CD4-positive, alpha-beta T cell treated with Interleukin-6 for 4 hours (primary cell): ENCODE measurements around the gene PLEK2.

Source experiments
- DNase-seq: peaks from one replicate; pipeline ENCODE4 v3.0.0-alpha.2; 2020; ENCODE audit warnings: mixed read lengths

PLEK2 gene

DNA sequence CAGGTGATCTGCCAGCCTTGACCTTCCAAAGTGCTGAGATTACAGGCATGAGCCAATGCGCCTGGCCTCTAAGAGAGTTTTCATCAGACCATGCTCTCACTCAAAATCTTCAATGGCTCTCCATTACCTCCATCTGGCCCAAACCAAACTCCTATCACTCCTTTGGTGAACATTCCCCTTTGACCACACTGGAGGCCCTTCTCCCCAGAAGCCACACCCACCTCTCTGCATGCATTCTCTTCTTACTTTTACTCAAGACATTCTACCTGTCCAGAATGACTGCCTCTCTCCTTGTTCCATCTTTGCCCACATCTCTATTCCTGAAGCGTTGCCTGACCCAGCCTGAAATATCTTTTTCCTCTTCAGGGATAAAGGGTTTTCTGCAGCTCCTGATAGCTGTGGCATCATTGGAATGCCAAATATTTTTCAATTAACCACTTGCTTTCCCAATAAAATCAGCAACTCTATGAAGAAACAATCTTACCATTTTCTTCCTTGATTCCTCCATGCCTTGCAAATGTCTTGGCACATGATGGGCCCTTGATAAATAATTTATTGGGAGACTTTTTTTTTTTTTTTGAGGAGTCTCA lies 15.5 kb downstream of the PLEK2 start:
- DNase-seq, result no peak

- DNase-seq, result no peak
These were observed 16.1 kb downstream of the PLEK2 start for GRCh38 chr14:67395876-67396189.

DNA sequence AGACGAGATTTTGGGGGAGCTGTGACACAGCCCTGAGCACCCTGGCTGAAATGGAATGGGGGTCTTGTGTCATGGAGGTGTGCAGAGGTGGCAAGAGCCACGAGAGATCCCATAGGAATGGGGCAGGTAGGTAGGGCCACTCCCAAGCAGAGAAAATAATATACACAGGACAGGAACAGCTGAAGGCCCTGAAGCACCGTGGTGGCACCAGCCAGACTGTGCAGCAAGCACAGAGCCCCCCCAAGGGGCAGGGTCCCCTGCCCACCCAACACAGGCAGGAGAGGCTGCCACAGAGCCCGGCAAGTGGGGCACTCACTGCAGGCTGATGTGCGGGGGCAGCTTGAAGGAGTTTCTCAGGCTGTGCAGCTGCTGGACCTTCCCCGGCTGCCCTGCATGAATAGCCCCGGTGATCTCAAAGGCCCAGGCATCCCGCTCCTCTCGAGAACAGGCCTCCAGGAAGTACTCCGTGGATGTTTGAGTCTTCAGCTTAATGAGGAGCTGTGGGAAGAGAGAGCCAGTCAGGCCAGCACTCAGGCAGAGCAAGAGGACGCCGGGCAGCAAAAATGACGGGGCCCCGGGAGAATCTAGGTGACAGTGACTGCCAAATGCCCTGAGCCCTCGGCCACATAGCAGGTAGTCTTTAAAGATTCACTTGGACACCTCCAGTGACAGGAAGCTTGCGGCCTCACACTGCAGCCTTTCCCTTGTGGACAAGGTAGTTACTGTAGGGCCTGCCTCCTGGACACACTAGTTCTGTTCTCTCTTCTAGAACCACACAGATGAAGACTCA lies 16.7 kb downstream of the PLEK2 start:
- no peak for DNase-seq

- DNase-seq, result no peak
These were observed 18.3 kb downstream of the PLEK2 start for GRCh38 chr14:67393689-67394088.

- no peak for DNase-seq
These were observed 19.2 kb downstream of the PLEK2 start for GRCh38 chr14:67392800-67393199.

- no peak for DNase-seq
These were observed 19.8 kb downstream of the PLEK2 start for GRCh38 chr14:67392123-67392522.

DNA sequence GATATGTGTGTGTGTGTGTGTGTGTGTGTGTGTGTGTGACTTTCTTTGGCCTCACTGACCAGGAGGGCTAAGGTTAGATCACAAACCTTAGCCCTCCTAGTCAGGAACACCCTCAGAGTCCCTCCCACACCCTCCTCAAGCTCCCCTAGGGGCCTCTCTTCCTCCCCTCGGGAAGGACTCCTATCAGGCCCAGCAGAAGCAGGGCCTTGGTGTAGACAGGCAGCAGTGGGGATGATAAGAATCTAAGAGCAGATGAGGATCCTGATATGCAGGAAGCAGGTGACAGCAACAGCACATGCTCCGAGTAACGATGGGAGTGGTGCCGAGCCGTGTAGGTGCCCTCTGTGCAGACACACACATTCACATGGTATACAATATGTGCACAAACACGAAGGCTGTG lies 20.7 kb downstream of the PLEK2 start:
- DNase-seq, result peak; percentile 7

DNA sequence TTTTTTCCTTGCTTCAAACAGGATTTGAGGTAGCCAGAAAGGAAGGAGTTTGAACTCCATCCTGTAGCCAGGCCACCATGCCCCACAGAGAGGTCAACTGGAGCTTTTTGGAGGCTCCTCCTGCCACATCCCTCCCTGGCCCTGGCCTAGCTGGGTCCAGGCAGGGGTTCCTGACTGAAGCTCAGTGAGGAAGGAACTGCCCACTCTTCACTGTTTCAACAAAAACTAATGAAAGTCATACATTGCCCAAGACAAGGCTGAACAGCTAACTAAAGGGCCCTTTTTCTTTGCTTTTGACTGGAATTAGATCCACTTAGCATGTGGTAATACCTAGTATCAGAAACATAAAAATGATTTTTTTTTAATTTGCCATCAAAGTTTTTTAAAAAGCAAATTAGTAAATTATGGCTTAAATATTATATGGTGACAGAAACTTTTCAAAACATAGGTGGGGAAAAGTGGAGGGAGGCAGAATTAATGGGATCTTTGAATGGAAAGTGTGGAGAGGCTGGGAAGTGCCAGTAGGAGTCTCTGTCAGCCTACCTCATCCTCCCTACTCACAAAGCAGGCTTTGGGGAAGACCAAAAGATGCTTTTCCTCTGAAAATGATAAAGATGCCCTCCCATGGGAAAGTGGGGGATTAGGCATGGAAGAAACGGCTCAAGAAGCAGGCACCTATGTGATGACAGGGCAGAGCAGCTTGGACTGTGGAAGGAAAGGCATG lies 22.0 kb downstream of the PLEK2 start:
- no peak for DNase-seq

- no peak for DNase-seq
These were observed 22.7 kb downstream of the PLEK2 start for GRCh38 chr14:67389275-67389674.

DNA sequence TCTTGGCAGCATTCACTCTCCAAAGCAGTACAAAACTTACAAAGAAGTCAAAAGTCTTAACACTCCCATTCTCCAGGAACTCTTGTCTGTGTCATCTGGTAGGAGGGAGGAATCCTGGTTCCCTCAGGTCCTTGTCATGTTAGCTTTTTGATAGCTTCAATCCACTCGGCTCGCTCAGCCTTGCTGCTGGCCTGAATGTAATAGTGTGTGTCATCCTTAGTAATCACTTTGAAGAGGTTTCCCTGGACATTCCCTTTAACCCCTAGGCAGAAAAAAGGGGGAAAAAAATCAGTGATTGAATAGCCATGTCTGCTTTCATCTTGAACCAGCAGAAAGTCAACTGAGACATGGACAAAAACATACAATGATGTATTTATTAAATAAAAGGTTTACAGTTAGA lies 24.8 kb downstream of the PLEK2 start:
- no peak for DNase-seq

GRCh38 chr14:67385618-67386017 lies 26.3 kb downstream of the PLEK2 start:
- no peak for DNase-seq

- DNase-seq, result no peak
These were observed 26.8 kb downstream of the PLEK2 start for GRCh38 chr14:67385120-67385519.

- no peak for DNase-seq
These were observed 34.0 kb downstream of the PLEK2 start for GRCh38 chr14:67377916-67378315.

GRCh38 chr14:67373347-67373746 lies 38.6 kb downstream of the PLEK2 start:
- no peak for DNase-seq

GRCh38 chr14:67372833-67373232 lies 39.1 kb downstream of the PLEK2 start:
- no peak for DNase-seq

DNA sequence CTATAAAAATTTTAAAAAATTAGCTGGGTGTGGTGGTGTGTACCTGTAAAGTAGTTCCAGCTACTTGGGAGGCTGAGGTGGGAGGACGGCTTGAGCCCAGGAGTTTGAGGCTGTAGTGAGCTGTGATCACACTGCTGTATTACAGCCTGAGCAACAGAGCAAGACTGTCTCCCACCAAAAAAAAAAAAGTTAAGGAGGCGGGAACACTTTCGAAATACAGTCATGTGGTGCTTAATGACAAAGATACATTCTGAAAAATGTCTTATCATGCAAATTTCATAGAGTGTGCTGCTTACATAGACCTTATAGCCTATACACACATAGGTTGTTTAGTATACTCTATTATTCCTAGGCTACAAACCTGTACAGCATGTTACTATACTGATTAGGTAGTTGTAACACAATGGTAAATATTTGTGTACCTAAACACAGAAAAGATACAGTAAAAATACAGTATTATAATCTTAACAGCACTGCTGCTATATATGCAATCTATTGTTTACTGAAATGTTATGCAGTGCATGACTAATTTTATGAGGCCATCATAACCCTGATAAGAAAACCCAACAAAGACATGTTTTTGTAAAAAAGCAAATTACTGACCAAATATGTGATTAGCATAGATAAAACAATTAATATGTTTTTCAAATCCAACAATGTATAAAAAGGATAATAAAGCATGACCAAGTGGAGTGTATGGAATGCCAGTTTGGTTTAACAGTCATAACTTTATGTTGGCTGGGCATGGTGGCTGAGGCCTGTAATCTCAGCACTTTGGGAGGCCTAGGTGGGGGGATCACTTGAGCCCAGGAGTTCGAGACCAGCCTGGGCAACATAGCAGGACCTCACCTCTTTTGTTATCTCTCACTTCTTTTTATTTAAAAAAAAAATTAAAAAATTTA lies 40.5 kb downstream of the PLEK2 start:
- DNase-seq, result no peak

- DNase-seq, result no peak
These were observed 41.1 kb downstream of the PLEK2 start for GRCh38 chr14:67370830-67371229.

DNA sequence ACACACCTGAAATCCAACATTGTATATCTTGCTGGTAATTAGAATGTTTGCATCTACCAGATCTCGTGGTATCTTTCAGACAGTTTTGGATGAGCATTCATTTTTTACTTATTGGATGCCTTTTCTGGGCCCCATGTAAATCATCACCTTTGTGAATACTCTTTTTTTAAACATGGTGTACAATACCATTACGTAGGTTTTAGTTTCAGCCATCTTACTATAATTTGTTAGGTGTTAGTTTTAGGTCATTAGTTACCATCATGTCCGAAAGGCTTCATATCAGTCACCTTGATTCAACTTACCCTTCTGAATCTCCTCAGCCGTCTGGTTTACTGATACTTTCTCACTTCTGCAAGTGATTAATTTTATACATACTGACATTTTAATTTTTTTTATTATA lies 46.5 kb downstream of the PLEK2 start:
- no peak for DNase-seq

DNA sequence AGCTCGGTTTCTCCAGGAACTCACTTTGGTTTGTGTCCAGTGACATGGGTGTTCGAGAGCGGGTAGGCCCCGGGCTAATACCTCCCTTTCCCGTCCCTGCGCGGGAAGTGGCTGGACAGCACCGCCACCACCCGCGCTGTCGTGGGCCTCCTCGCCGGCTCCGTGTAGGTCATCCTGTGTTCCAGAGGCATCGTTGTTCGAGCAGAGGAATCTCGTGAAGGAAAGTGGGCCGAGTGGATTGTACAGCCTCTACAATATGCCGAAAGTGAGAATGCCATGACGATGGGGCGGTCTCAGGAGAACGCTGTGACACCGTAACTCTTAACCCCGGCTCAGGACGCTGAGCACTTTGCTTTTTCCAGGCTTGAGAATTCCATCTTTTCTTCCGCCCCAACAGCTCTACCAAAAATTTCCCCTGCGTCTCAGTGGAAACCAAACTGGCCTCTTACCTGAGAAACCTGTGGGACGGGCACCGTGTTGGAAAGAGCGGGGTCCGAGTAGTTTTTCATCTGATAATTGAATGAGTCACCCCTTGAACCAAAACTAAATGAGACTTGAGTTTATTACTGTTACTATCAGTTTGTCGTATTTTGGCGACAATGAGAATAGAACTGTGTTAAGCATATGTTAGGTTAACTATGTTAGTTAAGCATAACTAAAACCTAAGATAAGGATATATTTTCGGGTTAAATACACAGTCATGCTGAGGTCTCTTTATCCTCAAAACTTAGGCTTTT lies 51.3 kb downstream of the PLEK2 start:
- no peak for DNase-seq

GRCh38 chr14:67359775-67360469 lies 52.0 kb downstream of the PLEK2 start, which contains the start of the genes ATP6V1D and EIF2S1:
TSS of gene ATP6V1D (minus strand) at chr14:67359804. CDS start at chr14:67359698, 106 bp downstream.
TSS of gene EIF2S1 (plus strand) at chr14:67360328. CDS start at chr14:67364768, 4,440 bp downstream.
- DNase-seq, result peak; percentile 99
